Activated CD4-positive, alpha-beta T cell treated with anti-CD3 and anti-CD28 coated beads, Interleukin-10, Interleukin-2, amounts not matched to agents 100 ng/mL and 50 ng/mL, durations not matched to agents 16 hours and 8 hours (primary cell): ENCODE results near the gene ANXA8.
"Not testable (repeated sequence)": the region's sequence is repeated elsewhere in the genome, so short reads cannot be mapped to it uniquely, and the experiment has no call there.

ENCODE experiments used
- DNase-seq: peaks from one replicate; pipeline ENCODE4 v3.0.0-alpha.2; 2020

The ANXA8 gene, protein sequence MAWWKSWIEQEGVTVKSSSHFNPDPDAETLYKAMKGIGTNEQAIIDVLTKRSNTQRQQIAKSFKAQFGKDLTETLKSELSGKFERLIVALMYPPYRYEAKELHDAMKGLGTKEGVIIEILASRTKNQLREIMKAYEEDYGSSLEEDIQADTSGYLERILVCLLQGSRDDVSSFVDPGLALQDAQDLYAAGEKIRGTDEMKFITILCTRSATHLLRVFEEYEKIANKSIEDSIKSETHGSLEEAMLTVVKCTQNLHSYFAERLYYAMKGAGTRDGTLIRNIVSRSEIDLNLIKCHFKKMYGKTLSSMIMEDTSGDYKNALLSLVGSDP

GRCh38 chr10:47483923-47484322 lies at the start of gene ANXA8:
Gene ANXA8 (minus strand): TSS chr10:47484115. CDS start chr10:47483933, 182 bp downstream.
- not testable (repeated sequence) for DNase-seq

GRCh38 chr10:47523475-47523874 lies 39.6 kb upstream of the ANXA8 start, which contains the start of gene AGAP9:
Gene AGAP9 (minus strand): TSS chr10:47523638. CDS start chr10:47523526, 112 bp downstream.
- not testable (repeated sequence) for DNase-seq

DNA sequence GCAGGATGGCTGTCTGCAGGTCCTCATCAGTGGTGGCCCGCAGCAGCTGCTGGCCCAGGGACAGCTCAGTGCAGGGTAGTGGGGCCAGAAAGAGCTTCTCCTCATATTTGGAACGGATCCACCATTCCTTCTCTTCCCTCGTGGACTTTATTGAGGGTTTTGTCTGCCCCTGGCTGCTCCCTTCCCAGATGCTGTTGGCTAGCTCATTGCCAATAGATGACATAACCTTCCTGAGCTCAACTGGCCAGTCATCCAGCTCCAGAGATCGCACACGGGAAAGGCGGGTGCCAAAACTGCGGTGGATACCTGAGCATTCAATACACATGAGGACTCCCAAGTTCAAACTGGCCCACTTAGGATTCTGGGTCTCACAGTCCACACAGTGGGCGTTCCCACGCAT lies 18.4 kb upstream of the ANXA8 start:
- not testable (repeated sequence) for DNase-seq

GRCh38 chr10:47494226-47494625 lies 10.3 kb upstream of the ANXA8 start:
- DNase-seq: not testable (repeated sequence)

DNA sequence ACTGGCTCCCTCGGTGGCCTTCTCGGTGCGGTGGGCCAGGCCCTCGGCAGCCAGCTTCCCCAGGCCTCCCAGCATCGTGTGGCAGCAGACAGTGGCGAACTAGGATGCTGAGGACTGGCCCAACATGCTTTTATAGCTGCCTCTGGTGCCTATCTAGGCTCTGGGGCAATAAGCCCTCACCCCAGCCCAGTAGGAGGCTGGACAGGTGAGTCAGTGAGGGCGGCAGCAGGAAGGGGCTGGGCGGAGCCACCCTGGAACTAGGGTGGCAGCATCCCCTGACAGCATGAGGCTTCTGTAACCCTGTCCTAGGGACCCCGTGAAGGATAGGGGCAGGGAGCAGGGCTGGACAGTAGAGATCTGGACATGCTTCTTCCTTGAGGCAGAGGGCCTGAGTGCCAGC lies 7.7 kb upstream of the ANXA8 start, which contains the start of gene FAM25G:
Gene FAM25G, minus strand, starts transcription at position 101 of the 400 bp plus-strand sequence. Its CDS starts 26 bp downstream, at position 75.
- DNase-seq: not testable (repeated sequence)

GRCh38 chr10:47489630-47490029 lies 5.7 kb upstream of the ANXA8 start:
- not testable (repeated sequence) for DNase-seq

- DNase-seq: peak; percentile 44
These were observed 2.0 kb upstream of the ANXA8 start for GRCh38 chr10:47485943-47486342.

DNA sequence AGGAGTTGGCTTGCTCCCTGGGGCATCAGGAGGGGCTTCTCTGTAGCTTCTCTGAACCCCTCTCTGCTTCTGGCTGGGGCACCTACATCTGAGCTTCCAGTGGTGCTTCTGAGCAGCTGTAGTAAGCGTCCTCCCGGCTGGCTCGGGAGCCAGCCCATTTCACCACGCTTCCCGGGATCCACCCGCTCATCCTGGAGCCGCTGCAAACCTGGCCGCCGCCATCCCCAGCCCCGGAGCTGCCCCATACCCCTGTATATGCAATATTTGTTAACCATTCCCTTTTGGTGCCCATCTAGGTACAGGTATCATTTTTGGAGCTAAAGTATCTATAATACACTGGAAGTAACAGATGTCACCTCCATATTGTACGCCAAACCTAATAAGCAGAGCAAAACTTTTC lies 871 bp upstream of the ANXA8 start:
- not testable (repeated sequence) for DNase-seq

DNA sequence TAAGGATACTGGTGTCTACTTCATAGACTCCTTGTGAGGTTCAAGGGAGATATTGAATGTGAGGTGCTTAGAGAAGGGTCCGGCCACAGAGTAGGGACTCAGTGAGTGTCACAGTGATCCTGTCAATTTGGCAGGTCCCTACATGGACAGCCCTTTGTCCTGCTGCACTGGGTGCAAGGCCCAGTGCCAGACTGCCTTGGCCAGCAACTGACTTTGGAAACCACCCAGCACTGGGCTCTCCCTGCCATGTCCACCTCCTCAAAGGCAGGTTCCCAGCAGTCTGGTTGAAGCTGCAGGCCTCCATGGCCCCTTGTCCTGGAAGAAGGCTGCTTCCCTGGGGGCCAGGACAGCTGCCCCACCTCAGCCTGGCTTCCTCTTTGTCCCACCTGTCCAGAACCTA lies 1.5 kb downstream of the ANXA8 start:
- not testable (repeated sequence) for DNase-seq

- not testable (repeated sequence) for DNase-seq
These were observed 2.1 kb downstream of the ANXA8 start for GRCh38 chr10:47481768-47482181.

GRCh38 chr10:47481182-47481766 lies 2.6 kb downstream of the ANXA8 start:
- DNase-seq: not testable (repeated sequence)

DNA sequence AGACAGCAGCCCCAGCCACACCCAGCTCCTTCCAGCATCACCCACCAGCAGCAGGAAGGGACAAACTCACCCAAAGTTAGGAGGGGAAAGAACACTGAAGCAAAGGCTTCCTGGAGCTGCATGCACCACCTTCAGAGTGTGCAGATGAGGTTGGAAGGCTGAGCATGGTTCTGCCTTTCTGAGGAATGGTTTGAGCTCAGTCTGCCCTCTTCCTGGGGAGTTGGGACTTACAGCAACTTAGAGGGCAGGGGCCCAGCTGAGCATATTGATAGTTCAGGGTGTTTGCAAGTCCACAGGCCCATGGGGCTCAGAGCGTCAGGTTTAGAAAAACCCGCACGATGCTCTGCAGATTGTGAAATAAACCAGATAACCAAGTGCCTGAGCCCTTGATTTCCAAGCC lies 3.8 kb downstream of the ANXA8 start:
- not testable (repeated sequence) for DNase-seq

- not testable (repeated sequence) for DNase-seq
These were observed 5.8 kb downstream of the ANXA8 start for GRCh38 chr10:47478114-47478513.

DNA sequence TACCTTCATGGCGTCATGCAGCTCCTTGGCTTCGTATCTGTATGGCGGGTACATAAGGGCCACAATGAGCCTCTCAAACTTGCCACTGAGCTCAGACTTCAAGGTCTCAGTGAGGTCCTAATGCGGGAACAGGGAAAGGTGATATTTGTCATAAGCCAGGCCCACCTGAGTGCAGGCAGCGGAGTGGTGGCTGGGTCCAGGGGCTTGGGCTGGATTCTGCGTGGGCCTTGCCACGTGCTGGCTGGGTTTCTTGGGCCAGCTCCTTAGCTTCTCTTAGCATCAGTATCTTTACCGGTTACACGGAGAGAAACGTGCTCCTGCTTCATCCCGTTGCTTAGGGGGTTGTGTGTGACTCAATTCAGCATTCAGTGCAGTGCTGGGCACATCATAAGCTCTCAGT lies 6.8 kb downstream of the ANXA8 start:
- DNase-seq: not testable (repeated sequence)

GRCh38 chr10:47475101-47475500 lies 8.8 kb downstream of the ANXA8 start:
- not testable (repeated sequence) for DNase-seq

DNA sequence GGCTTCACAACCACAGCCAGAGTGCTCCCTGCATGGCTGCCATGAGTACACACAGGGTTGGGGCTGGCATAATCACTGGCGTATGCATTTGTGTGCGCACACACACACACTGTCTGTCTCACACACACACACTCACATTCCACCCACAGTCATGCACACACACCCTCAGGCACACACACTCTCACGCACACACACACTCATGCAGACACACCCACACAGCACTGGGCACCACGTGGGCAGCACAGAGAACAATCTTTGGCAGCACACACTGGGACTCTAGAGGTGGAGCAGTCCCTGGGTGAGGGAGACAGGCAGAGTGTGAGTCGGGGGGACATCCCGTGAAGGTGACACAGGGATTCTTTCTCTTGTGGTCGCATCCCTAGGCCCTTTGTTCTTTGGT lies 10.4 kb downstream of the ANXA8 start:
- not testable (repeated sequence) for DNase-seq

- not testable (repeated sequence) for DNase-seq
These were observed 11.3 kb downstream of the ANXA8 start for GRCh38 chr10:47472647-47473046.

DNA sequence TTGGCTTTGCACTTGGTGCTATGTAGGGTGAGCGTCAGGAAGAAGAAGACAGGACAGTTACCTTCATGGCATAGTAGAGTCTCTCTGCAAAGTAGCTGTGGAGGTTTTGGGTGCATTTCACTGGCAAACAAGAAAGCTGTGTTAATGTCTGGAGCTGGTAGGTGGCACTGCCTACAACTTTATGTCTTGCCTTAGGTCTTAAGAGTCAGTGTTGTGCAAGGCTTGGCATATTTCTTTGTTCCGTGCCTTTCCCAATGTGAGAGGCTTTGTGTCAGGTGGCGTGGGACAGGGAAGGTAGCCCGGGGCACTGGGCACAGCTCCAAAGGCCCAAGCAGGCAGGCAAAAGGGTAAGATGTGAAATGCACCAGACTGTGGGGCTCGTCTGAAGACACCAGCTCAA lies 11.8 kb downstream of the ANXA8 start:
- not testable (repeated sequence) for DNase-seq

- not testable (repeated sequence) for DNase-seq
These were observed 15.0 kb downstream of the ANXA8 start for GRCh38 chr10:47468731-47469528.

GRCh38 chr10:47467957-47468356 lies 16.0 kb downstream of the ANXA8 start:
- DNase-seq: not testable (repeated sequence)

- DNase-seq: not testable (repeated sequence)
These were observed 16.5 kb downstream of the ANXA8 start for GRCh38 chr10:47467458-47467857.

GRCh38 chr10:47465216-47465917 lies 18.5 kb downstream of the ANXA8 start:
- not testable (repeated sequence) for DNase-seq
